A549 (cell line): Measurements from ENCODE around the gene TAS1R3.

Experiments used
- BHLHE40 ChIP-seq: IDR thresholded peaks from 2 replicates; pipeline ENCODE4 v1.6.1; 2012; ENCODE audit warnings: low read depth, low read length, inconsistent platforms
- CTCF ChIP-seq: fragments of >200 bp; sonication (Bioruptor Twin); formaldehyde crosslinking; IDR thresholded peaks from 3 replicates; pipeline ENCODE4 v1.5.1; 2016
- EP300 ChIP-seq, 2 experiments: fragments of >200 bp; sonication (Bioruptor Twin); formaldehyde crosslinking; IDR thresholded peaks; 2 replicates in 1 of 2; 3 replicates in 1 of 2; pipeline ENCODE4 v1.6.1; 2016 to 2017
- KDM5A ChIP-seq: fragments of 200-600 bp; sonication (generic); IDR thresholded peaks from 2 replicates; pipeline ENCODE4 v1.6.1; 2016; ENCODE audit warnings: antibody characterized with exemption, mild to moderate bottlenecking
- MYC ChIP-seq: IDR thresholded peaks from 2 replicates; pipeline ENCODE4 v1.6.1; 2012; ENCODE audit warnings: mild to moderate bottlenecking, inconsistent platforms, low read length, improper control_type of control experiment, borderline replicate concordance
- PBX3 ChIP-seq: IDR thresholded peaks from 2 replicates; pipeline ENCODE4 v1.6.1; 2012
- POLR2A ChIP-seq: IDR thresholded peaks from 2 replicates; pipeline ENCODE4 v1.6.1; 2012; ENCODE audit warnings: mild to moderate bottlenecking, low read length
- SREBF2 ChIP-seq: fragments of 450-650 bp; IDR thresholded peaks from 2 replicates; pipeline ENCODE4 v1.6.1; 2014; ENCODE audit warnings: mild to moderate bottlenecking, moderate library complexity
- USF2 ChIP-seq: fragments of 450-650 bp; IDR thresholded peaks from 2 replicates; pipeline ENCODE4 v1.6.1; 2014; ENCODE audit warnings: antibody characterized with exemption
- ZFP36 ChIP-seq: fragments of 450-650 bp; IDR thresholded peaks from 2 replicates; pipeline ENCODE4 v1.6.1; 2014; ENCODE audit warnings: borderline replicate concordance; ENCODE audit not compliant: partially characterized antibody

GRCh38 chr1:1311107-1312104 is 19.7 kb upstream of the TAS1R3 start:
- no peak for TF ChIP-seq MYC
- TF ChIP-seq KDM5A = no peak
- TF ChIP-seq CTCF = no peak
- no peak for TF ChIP-seq POLR2A
- no peak for TF ChIP-seq EP300 (IDR thresholded peaks at IDR 0.05)
- no peak for TF ChIP-seq ZFP36
- TF ChIP-seq PBX3 = no peak
- no peak for TF ChIP-seq USF2
- no peak for TF ChIP-seq BHLHE40
- no peak for TF ChIP-seq SREBF2
